Breast epithelium (tissue), 3 donors: ENCODE measurements around the gene WSCD1.

Source experiments
- CTCF ChIP-seq, 3 donors: fragments of 450-650 bp; IDR thresholded peaks; one replicate each; pipeline ENCODE4 v1.5.1; 2016 to 2017; ENCODE audit warnings: antibody characterized with exemption in 3 of 3, mild to moderate bottlenecking in 3 of 3, moderate library complexity in 3 of 3
- POLR2A ChIP-seq: fragments of 450-650 bp; IDR thresholded peaks from one replicate; pipeline ENCODE4 v1.6.1; 2016; ENCODE audit warnings: antibody characterized with exemption, mild to moderate bottlenecking, moderate library complexity
- POLR2AphosphoS5 ChIP-seq, 3 donors: sonication (generic); formaldehyde crosslinking; IDR thresholded peaks; one replicate each; pipeline ENCODE4 v1.6.1; 2017; ENCODE audit warnings: antibody characterized with exemption in 3 of 3

- TF ChIP-seq CTCF (IDR thresholded peaks at IDR 0.05), result no peak
- no peak for TF ChIP-seq POLR2A
- TF ChIP-seq POLR2AphosphoS5 (IDR thresholded peaks at IDR 0.05), result no peak
Measured at GRCh38 chr17:6086603-6087400, 16.6 kb downstream of the WSCD1 start.
